ENCODE measurements around the gene MTO1.
"Not testable (repeated sequence)": the region's sequence is repeated elsewhere in the genome, so short reads cannot be mapped to it uniquely, and the experiment has no call there.

MTO1 gene

DNA sequence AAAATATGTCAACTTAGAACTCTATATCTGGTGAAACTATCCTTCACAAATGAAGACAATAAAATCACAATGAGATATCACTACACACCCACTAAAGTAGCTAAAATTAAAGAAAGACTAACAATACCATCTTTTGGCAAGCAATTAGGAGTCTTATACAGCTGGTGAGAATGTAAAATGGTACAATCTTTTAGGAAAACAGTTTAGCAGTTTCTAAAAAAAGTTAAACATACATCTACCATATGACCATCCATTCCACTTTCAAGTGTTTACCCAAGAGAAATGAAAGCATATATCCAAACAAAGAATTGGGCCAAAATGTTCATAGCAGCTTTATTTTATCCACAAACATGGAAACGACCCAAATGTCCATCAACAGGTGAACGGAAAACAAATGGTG is 73.1 kb downstream of the MTO1 start:
- no peak for DNase-seq

DNA sequence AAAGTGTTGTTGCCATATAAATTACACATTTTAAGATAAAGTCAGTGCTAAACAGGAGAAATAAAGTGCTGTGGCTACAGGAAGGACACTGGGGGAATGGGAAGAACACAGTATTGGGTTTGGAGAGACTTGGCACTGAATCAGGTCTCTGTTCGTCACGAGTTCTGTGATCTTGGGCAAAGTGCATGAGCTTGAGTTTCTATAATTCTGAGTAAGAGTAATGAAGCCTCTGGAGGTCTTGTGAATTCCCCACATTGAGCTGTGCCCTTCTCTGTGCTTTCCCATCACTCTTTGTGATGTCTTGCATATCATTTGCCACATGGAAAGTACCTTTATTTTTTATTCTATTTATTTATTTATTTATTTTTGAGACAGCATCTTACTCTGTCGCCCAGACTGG is 76.1 kb downstream of the MTO1 start:
- no peak for DNase-seq

DNA sequence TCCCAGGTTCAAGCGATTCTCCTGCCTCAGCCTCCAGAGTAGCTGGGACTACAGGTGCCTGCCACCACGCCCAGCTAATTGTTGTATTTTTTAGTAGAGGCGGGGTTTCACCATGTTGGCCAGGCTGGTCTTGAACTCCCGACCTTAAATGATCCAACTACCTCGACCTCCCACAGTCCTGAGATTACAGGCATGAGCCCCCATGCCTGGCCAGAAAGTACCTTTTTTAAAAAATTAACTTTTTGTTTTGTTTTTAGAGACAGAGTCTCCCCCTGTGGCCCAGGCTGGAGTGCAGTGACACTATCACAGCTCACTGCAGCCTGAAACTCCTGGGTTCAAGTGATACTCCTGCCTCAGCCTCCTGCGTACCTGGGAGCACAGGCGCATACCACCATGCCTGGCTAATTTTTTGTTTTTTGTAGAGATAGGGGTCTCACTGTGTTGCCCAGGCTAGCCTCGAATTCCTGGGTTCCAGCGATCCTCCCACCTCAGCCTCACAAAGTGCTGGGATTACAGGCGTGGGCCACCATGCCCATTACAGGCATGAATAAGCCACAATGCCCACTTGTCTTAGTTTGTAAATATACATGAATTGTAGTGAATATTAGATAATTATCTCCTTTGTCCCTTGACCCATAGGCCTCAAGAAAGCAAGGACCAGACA is 76.7 kb downstream of the MTO1 start:
- DNase-seq: no peak

DNA sequence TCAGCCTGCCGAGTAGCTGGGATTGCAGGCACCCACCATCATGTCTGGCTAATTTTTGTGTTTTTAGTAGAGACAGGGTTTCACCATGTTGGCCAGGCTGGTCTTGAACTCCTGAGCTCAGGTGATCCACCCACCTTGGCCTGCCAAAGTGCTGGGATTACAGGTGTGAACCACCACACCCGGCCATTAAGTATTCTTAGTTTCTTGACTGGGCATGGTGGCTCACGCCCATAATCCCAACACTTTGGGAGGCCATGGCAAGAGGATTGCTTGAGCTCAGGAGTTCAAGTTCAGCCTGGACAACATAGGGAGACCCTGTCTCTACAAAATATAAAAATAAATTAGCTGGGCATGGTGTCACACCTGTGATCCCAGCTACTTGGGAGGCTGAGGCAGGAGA is 80.9 kb downstream of the MTO1 start:
- not testable (repeated sequence) for DNase-seq

DNA sequence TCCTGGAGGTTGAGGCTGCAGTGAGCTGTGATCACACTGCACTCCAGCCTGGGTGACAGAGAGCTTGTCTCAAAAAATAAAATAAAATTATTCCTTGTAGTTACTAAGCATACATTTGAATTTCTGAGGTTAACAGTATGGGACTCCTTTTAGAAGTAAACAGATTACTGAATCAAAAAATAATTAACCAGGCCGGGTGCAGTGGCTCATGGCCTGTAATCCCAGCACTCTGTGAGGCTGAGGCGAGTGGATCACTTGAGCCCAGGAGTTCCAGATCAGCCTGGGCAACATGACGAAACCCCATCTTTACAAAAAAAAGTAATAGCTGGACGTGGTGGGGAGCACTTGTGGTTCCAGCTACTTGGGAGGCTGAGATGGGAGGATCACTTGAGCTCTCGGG is 81.4 kb downstream of the MTO1 start:
- no peak for DNase-seq

DNA sequence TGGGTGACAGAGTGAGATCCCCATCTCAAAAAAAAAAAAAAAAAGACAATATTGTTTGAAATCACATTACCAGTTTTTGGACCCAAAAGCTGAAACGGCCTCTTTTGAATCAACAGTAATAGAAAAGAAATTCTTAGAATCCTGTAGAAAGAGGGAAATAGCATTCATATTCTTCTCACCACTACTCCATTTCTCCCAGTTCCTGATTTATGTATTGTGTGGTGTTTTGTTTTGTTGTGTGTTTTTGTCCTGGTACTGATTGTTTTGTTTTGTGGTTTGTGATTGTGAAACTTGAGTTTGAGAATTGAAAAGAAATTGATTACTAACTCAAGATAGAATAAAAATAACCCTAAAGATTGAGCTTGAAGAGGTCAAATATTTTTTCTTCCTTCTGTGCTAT is 85.5 kb downstream of the MTO1 start:
- DNase-seq: no peak

DNA sequence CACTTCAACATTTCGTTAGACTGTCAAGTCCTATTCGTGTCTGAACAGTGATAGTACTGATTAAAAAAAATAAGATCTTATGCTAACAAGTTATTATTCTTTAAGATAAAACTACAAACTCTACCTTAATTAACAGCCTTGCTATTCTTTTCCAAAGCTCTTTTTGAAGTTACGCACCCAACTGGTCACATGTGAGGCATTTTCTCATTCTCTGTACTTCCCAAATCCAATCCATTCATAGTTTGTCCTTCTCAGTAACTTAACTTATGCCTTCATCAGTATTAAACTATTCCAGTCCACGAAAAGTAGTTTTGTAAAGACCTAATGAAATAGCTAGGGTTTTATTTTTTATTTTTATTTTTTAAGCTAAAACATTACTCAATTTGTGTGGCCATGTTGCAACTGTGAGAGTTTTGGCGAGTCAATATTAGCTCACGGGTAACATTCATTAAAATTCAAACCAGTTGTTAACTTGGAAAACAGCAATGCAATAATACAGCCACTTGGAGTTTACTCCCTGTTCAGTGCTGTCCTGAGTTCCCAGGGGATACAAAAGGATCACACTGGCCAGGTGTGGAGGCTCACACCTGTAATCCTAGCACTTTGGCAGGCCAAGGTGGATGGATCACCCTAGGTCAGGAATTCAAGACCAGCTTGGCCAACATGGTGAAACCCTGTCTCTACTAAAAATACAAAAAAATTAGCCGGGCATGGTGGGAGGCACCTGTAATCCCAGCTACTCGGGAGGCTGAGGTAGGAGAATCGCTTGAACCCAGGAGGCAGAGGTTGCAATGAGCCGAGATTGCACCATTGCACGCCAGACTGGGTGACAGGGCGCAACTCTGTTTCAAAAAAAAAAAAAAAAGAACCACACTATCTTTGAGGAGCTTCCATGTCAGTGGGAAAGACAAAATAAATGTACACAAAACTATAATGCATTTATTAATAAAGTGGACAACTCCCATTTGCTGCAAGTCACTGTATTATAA is 87.2 kb downstream of the MTO1 start:
- DNase-seq: no peak

DNA sequence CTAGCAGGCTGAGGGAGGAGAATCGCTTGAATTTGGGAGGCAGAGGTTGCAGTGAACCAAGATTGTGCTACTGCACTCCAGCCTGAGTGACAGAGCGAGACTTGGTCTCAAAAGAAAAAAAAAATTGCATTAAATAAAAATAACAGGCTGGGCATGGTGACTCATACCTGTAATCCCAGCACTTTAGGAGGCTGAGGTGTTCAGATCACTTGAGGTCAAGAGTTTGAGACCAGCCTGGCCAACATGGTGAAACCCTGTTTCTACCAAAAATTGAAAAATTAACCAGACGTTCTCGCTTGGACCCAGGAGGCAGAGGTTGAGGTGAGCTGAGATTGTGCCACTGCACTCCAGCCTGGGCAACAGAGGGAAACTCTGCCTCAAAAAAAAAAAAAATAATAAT is 89.6 kb downstream of the MTO1 start:
- DNase-seq: not testable (repeated sequence)

DNA sequence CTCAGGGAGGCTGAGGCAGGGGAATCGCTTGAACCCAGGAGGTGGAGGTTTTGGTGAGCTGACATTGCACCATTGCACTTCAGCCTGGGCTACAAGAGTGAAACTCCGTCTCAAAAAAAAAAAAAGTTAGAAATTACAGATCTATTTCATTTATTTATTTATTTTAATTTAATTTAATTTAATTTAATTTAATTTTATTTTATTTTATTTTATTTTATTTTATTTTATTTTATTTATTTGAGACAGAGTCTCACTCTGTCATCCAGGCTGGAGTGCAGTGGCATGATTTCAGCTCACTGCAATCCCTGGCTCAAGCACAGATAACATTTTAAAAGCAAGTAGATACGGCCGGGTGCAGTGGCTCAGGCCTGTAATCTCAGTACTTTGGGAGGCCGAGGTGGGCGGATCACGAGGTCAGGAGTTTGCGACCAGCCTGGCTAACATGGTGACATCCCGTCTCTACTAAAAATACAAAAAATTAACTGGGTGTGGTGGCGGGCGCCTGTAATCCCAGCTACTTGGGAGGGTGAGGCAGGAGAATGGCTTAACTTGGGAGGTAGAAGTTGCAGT is 93.9 kb downstream of the MTO1 start:
- not testable (repeated sequence) for DNase-seq

DNA sequence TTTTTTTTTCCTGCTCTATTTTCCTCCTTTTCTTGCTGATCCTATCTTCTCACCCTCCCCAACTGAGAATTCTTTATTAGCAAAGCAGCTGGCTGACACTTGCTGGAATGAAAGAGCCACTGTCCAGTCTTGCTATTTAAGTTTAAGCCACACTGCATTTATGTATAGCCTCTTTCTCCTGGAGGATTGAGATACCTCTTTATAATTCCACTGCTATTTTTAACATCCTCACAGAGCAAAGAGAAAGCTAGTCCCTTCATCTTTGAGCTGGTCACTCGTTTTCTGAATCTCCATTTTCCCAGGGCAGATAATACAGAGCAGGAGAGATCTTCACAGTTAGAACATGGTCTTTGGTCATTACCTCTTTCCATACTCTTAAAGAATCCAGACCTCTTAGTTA is 95.3 kb downstream of the MTO1 start:
- DNase-seq: no peak
